Ascending aorta (tissue), 2 donors: ENCODE results near the gene SYNPO. TPM values are rescaled to one million over a fixed set of nuclear protein-coding genes. Genes with fewer than 3 reads are reported as not detected.

Source experiments
- DNase-seq, 2 donors: peaks; one replicate each; pipeline ENCODE4 v3.0.0-alpha.2; 2019; ENCODE audit warnings: low spot score in 2 of 2
- H3K27ac ChIP-seq, 2 donors: fragments of 200-600 bp; sonication (generic); one replicate each; pipeline ENCODE4 v1.5.1; 2016 to 2017; ENCODE audit warnings: mild to moderate bottlenecking in 1 of 2
- H3K27me3 ChIP-seq: fragments of 200-600 bp; sonication (generic); one replicate; pipeline ENCODE4 v1.5.1; 2017
- H3K36me3 ChIP-seq, 2 donors: fragments of 200-600 bp; sonication (generic); one replicate each; pipeline ENCODE4 v1.5.1; 2016
- H3K4me1 ChIP-seq, 2 donors: fragments of 200-600 bp; sonication (generic); one replicate each; pipeline ENCODE4 v1.5.1; 2016 to 2017; ENCODE audit warnings: mild to moderate bottlenecking in 1 of 2
- H3K4me3 ChIP-seq, 2 donors: fragments of 200-600 bp; sonication (generic); one replicate each; pipeline ENCODE4 v1.5.1; 2016 to 2017; ENCODE audit warnings: mild to moderate bottlenecking in 1 of 2
- H3K9me3 ChIP-seq, 2 donors: fragments of 200-600 bp; sonication (generic); one replicate each; pipeline ENCODE4 v1.5.1; 2016
- intact Hi-C: fragments of 100-400 bp; cut with DNase I; formaldehyde crosslinking; loops from one replicate; pipeline ENCODE4 v1.15.1; 2023
- total RNA-seq: library from RNA; depleted of rRNA; stranded (reverse); fragments of >200 nt; gene quantifications from one replicate; pipeline ENCODE4 v1.1.0, GENCODE V29; 2016
- TF ChIP-seq, protein P1 (sequence below), 3 experiments: fragments of 200-600 bp in 2 of 3; fragments of 450-650 bp in 1 of 3; sonication (generic) in 2 of 3; IDR thresholded peaks; one replicate each; pipeline ENCODE4 v1.5.1; 2016 to 2019; ENCODE audit warnings: antibody characterized with exemption in 3 of 3, mild to moderate bottlenecking in 1 of 3, moderate library complexity in 1 of 3

The SYNPO gene
- total RNA-seq, 1 donor from 2014 or later: 128 TPM

DNA sequence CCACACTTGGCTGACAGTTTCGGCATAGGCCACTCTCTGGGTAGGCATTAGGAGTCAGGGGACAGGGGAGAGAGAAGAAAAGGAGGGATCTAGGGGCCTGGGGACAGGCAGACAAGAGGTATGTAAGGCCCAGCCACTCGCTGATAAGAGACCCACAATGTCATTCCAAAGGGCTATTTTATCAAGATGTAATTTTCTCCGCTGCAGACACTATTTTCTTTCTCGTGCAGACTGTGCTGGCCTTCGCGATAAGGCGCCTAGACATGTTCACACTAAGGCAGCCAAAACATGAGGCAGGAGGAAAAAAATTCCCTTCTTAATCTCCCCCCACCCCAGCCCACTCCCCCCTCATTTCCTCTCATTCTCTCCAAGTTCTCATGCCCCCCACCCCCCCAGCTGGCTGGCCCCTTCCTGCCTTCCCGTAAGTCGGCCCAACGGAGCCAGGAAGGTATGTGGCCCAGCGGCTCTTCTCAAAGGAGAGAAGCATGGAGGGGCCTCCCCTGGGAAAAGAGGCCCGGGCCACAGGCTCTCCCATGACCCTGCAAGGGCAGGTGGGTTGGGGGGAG, 44.9 kb upstream of the SYNPO start:
- H3K9me3 ChIP-seq: no peaks in the 10 kb centered on the region
- H3K4me3 ChIP-seq: no peak overlapping the region
- peak overlapping the region; percentile 92 to 96 for H3K27ac ChIP-seq
- H3K36me3 ChIP-seq: no peaks in the 10 kb centered on the region
- TF ChIP-seq, protein P1, sequence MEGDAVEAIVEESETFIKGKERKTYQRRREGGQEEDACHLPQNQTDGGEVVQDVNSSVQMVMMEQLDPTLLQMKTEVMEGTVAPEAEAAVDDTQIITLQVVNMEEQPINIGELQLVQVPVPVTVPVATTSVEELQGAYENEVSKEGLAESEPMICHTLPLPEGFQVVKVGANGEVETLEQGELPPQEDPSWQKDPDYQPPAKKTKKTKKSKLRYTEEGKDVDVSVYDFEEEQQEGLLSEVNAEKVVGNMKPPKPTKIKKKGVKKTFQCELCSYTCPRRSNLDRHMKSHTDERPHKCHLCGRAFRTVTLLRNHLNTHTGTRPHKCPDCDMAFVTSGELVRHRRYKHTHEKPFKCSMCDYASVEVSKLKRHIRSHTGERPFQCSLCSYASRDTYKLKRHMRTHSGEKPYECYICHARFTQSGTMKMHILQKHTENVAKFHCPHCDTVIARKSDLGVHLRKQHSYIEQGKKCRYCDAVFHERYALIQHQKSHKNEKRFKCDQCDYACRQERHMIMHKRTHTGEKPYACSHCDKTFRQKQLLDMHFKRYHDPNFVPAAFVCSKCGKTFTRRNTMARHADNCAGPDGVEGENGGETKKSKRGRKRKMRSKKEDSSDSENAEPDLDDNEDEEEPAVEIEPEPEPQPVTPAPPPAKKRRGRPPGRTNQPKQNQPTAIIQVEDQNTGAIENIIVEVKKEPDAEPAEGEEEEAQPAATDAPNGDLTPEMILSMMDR (IDR thresholded peaks at IDR 0.05): no peak
- H3K4me1 ChIP-seq: peaks cover 37 to 90% of the 10 kb centered on the region in 2 donors
- intact Hi-C loops: loop anchor here (10.0 kb wide), 1 partner anchor 451 kb away; no protein-coding TSS in a partner anchor
- peak in 1 of 2 donors; percentile 78 for DNase-seq
- no peaks in the 10 kb centered on the region for H3K27me3 ChIP-seq

DNA sequence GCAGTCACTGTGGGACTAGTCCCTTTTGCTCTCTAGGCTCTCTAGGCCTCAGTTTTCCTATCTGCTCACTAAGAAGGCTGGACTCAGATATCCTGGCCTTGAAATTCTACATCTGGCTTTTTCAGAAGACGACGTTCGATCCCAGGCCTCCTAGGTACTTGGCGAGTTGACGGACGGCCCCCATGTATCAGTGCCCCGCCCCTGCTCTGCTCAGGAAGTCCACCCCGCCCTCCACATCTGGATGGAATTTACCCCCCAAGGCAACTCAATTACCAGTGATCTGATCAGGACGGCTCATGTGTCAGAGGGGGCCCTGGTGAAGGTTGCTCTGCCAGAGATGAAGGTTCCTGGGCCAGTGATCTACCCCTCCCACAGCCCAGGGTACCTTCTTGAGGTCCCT, 44.1 kb upstream of the SYNPO start:
- H3K27me3 ChIP-seq: no peaks in the 10 kb centered on the region
- peak in 1 of 2 donors; percentile 60 for DNase-seq
- peak overlapping the region; percentile 92 to 96 for H3K27ac ChIP-seq
- TF ChIP-seq, protein P1 (IDR thresholded peaks at IDR 0.05): no peak
- no peak overlapping the region for H3K4me3 ChIP-seq
- no peaks in the 10 kb centered on the region for H3K36me3 ChIP-seq
- peaks cover 31 to 87% of the 10 kb centered on the region in 2 donors for H3K4me1 ChIP-seq
- no peaks in the 10 kb centered on the region for H3K9me3 ChIP-seq
- intact Hi-C loops: loop anchor here (10.0 kb wide), 1 partner anchor 452 kb away; no protein-coding TSS in a partner anchor

DNA sequence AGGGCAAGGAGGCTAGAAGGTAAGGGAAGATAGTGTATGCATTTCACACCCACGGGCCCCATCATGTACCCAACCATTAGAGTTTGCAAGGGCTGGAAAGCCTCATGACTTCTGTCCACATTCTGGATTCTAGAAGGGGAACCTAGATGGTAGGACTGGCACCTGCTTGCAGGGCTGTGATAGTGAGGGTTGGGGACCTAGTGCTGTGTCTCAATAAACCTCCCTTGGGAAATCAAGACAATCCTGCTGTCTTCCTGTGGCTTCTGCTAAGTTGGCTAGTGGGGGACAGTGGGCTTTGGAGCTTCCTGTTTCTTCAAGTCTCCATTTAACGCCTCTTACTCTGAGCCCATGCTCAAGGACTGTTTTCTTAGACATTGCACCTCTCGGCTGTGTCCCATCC, 43.6 kb upstream of the SYNPO start:
- Histone ChIP-seq H3K4me1 (peaks cover 31 to 89% of the 10 kb centered on the region in 2 donors), H3K27me3 (no peaks in the 10 kb centered on the region), H3K36me3 (no peaks in the 10 kb centered on the region), H3K9me3 (no peaks in the 10 kb centered on the region), H3K27ac (peak overlapping the region; percentile 92 to 96), H3K4me3 (no peak overlapping the region)
- TF ChIP-seq, protein P1 (IDR thresholded peaks at IDR 0.05): no peak
- intact Hi-C loops: loop anchor here (10.0 kb wide), 1 partner anchor 452 kb away; no protein-coding TSS in a partner anchor
- DNase-seq: no peak

DNA sequence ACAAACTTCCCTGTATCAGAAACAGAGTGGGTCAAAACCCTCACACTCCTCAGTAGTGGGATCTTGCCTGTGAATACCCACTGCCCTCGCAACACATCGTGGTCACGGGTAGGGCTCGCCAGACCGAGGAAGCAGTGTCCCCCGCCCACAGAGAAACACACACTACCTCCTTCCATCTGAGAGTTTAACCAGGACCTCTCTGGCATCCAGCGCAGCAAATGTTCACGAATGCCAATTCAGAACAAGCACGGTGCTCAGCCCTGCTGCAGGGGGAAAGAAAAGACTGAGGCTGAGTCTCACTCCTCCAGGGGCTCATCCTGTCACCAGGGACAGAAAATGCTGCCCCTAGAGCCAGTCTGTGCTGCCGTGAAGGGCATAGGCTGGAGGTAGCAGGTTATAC, 42.5 kb upstream of the SYNPO start:
- H3K36me3 ChIP-seq: no peaks in the 10 kb centered on the region
- TF ChIP-seq, protein P1 (IDR thresholded peaks at IDR 0.05): no peak
- no peaks in the 10 kb centered on the region for H3K9me3 ChIP-seq
- no peaks in the 10 kb centered on the region for H3K27me3 ChIP-seq
- H3K4me1 ChIP-seq: peaks cover 33 to 93% of the 10 kb centered on the region in 2 donors
- H3K27ac ChIP-seq: peak overlapping the region; percentile 92 to 96
- peak overlapping the region in 1 of 2 donors; percentile 9 for H3K4me3 ChIP-seq
- no peak for DNase-seq
- intact Hi-C loops: loop anchor here (10.0 kb wide), 1 partner anchor 453 kb away; no protein-coding TSS in a partner anchor

DNA sequence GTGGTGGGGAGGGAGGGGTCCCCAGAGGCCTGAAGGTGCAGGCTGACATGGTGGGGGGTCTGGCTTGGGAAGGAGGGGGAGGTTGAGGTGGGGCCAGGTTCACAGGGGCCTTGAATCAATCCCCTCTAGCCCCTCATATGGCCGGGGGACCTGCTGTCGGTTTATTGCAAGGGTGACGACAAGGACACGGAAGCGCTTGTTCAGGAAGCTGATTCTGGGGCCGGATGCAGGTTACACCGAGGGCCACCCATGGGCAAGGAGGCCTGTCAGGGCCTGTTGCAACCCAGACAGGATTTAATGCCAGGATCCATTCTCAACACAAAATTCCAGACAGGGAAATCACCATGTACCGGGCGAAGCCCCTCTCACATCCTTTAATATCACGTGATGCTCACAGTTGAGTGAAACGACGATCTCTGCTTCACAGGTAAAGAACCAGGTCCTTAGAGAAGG, 41.6 kb upstream of the SYNPO start:
- Histone ChIP-seq H3K27me3 (no peaks in the 10 kb centered on the region), H3K4me3 (no peak overlapping the region), H3K27ac (peak overlapping the region; percentile 92 to 96), H3K4me1 (peaks cover 33 to 87% of the 10 kb centered on the region in 2 donors), H3K36me3 (no peaks in the 10 kb centered on the region), H3K9me3 (no peaks in the 10 kb centered on the region)
- DNase-seq: no peak
- TF ChIP-seq, protein P1 (IDR thresholded peaks at IDR 0.05): no peak
- intact Hi-C loops: loop anchor here (10.0 kb wide), 1 partner anchor 454 kb away; no protein-coding TSS in a partner anchor
